Measurements from ENCODE around the gene RNF144B. TPM values are rescaled to one million over a fixed set of nuclear protein-coding genes. Genes with fewer than 3 reads are reported as not detected.

Gene RNF144B
- total and polyA plus RNA-seq, 2 of the 8 experiments (the other 6 are each of a cell fraction or from before 2014, with no cell fraction given): 1.8 to 11.2 TPM

DNA sequence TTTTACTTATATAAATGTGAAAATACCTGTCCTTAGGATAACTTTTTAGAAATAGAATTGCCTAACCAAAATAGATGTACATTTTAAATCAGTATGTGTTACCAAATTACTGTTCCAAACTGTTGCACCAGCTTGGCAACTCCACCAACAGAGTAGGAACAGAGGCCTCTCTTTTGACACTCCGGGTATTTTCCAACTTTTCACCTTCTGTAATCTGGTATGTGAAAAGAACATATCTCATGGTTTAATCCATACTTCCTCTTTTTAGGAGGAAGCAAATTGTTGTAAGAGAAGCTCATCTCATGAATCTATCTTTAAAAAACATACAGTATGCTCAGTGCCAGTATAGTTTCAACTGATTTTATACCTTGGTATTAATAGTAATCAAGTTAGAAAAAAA is 24.9 kb downstream of the RNF144B start:
- Histone ChIP-seq H2BK12ac (ENCODE audit: low read depth, low read length) (no peak overlapping the region), H3K9ac (replicated peaks in 1 of 4; ENCODE audit: extremely low read depth in 1 of 4, low read depth in 3 of 4, low read length in 3 of 4) (no peak overlapping the region), H2AK5ac (ENCODE audit: low read depth, low read length) (no peak overlapping the region), H3K27me3 (replicated peaks in 1 of 4; ENCODE audit: control insufficient read depth in 3 of 4, extremely low read depth in 1 of 4, insufficient read depth in 3 of 4, low read length in 3 of 4) (no peaks in the 10 kb centered on the region), H3K14ac (ENCODE audit: insufficient read length) (no peak overlapping the region), H2BK15ac (ENCODE audit: low read length) (no peak overlapping the region), H3K56ac (replicated peaks; ENCODE audit: insufficient read length, low read depth, low read length) (no peak overlapping the region), H4K5ac (ENCODE audit: insufficient read length, low read depth, low read length) (no peak overlapping the region), H2BK5ac (ENCODE audit: low read depth, low read length) (no peak overlapping the region), H4K8ac (ENCODE audit: extremely low read depth, insufficient read depth, low read length) (no peak overlapping the region), H3K4me3 (ENCODE audit: extremely low read depth in 1 of 4, insufficient read depth in 2 of 4, low read depth in 3 of 4, low read length in 4 of 4) (no peak overlapping the region), H2BK120ac (replicated peaks; ENCODE audit: low read depth, low read length) (no peak overlapping the region), H2BK20ac (ENCODE audit: low read length) (no peak overlapping the region), H3K23me2 (ENCODE audit: low read depth, low read length) (no peaks in the 10 kb centered on the region), H3K18ac (ENCODE audit: extremely low read depth, low read length) (no peak overlapping the region), H3K4me1 (replicated peaks in 1 of 4; ENCODE audit: control insufficient read depth in 3 of 4, insufficient read depth in 4 of 4, low read length in 3 of 4) (no peaks in the 10 kb centered on the region), H3K4ac (replicated peaks; ENCODE audit: insufficient read length, low read depth, low read length) (no peak overlapping the region), H3K79me2 (ENCODE audit: control insufficient read depth in 1 of 2, insufficient read depth in 2 of 2, low read length in 2 of 2) (no peaks in the 10 kb centered on the region), H3K9me3 (ENCODE audit: insufficient read depth in 2 of 2, low read depth in 1 of 2, low read length in 1 of 2) (no peaks in the 10 kb centered on the region), H3K4me2 (ENCODE audit: insufficient read depth in 1 of 2, low read depth in 2 of 2, low read length in 2 of 2) (no peak overlapping the region), H2AFZ (ENCODE audit: low read length) (no peak overlapping the region), H3K36me3 (ENCODE audit: control insufficient read depth in 2 of 4, insufficient read depth in 4 of 4, low read length in 3 of 4) (no peaks in the 10 kb centered on the region), H3K27ac (ENCODE audit: low read depth, low read length) (no peak overlapping the region), H3K23ac (ENCODE audit: insufficient read length) (no peak overlapping the region), H4K91ac (replicated peaks; ENCODE audit: insufficient read length, low read length) (no peak overlapping the region), H3K79me1 (ENCODE audit: low read depth, low read length) (no peaks in the 10 kb centered on the region), H4K20me1 (replicated peaks in 1 of 2; ENCODE audit: control insufficient read depth in 1 of 2, insufficient read depth in 2 of 2, low read length in 2 of 2) (no peaks in the 10 kb centered on the region)
- no peak for FAIRE-seq
- whole genome bisulfite sequencing, 2 experiments (ENCODE audit: extremely low coverage in 1 of 2, insufficient coverage in 1 of 2, insufficient read length in 1 of 2, insufficient replicate concordance in 2 of 2, low coverage in 1 of 2, low lambda C conversion rate in 2 of 2, missing lambda C conversion rate in 1 of 2): 88% methylated on average over 1 of the region's 1 CpG; no CpG with 5 or more reads in 1 of the 2 experiments
- ChIA-PET CTCF (ENCODE audit: partially characterized antibody) (no interaction called here), POLR2A (ENCODE audit: partially characterized antibody) (no interaction called here)
- no peak for DNase-seq (ENCODE audit: low read depth in 1 of 2, low spot score in 2 of 2)
- TF ChIP-seq SAP30 (IDR thresholded peaks at IDR 0.05; ENCODE audit: insufficient read depth, insufficient replicate concordance, low read length): no peak
- no peak for TF ChIP-seq CHD2 (IDR thresholded peaks at IDR 0.05; ENCODE audit: low read length)
- no peak for TF ChIP-seq ZNF274 (IDR thresholded peaks at IDR 0.05; ENCODE audit: borderline replicate concordance, extremely low read depth, low read length)
- TF ChIP-seq, protein P1, sequence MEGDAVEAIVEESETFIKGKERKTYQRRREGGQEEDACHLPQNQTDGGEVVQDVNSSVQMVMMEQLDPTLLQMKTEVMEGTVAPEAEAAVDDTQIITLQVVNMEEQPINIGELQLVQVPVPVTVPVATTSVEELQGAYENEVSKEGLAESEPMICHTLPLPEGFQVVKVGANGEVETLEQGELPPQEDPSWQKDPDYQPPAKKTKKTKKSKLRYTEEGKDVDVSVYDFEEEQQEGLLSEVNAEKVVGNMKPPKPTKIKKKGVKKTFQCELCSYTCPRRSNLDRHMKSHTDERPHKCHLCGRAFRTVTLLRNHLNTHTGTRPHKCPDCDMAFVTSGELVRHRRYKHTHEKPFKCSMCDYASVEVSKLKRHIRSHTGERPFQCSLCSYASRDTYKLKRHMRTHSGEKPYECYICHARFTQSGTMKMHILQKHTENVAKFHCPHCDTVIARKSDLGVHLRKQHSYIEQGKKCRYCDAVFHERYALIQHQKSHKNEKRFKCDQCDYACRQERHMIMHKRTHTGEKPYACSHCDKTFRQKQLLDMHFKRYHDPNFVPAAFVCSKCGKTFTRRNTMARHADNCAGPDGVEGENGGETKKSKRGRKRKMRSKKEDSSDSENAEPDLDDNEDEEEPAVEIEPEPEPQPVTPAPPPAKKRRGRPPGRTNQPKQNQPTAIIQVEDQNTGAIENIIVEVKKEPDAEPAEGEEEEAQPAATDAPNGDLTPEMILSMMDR (IDR thresholded peaks at IDR 0.05; ENCODE audit: control extremely low read depth in 1 of 3, insufficient read depth in 1 of 3, low read depth in 1 of 3, low read length in 3 of 3): no peak
- no peak for TF ChIP-seq CBX5 (IDR thresholded peaks at IDR 0.05; ENCODE audit: low read depth, low read length)
- no peak for TF ChIP-seq HDAC2 (IDR thresholded peaks at IDR 0.05; ENCODE audit: borderline replicate concordance in 1 of 2, low read depth in 2 of 2, low read length in 2 of 2)
- no peak for TF ChIP-seq POU5F1 (IDR thresholded peaks at IDR 0.05; ENCODE audit: low read depth, low read length)
- no peak for TF ChIP-seq TEAD4 (IDR thresholded peaks at IDR 0.05; ENCODE audit: low read depth, low read length)
- TF ChIP-seq CEBPB (IDR thresholded peaks at IDR 0.05; ENCODE audit: low read depth, low read length): no peak
- TF ChIP-seq NANOG (IDR thresholded peaks at IDR 0.05; ENCODE audit: insufficient read depth, low read depth, low read length, poor library complexity, severe bottlenecking): no peak

Measured in H1 (cell line).